SK-MEL-5 (cell line): Measurements from ENCODE around the gene RGPD8. TPM values are rescaled to one million over a fixed set of nuclear protein-coding genes. Genes with fewer than 3 reads are reported as not detected.
A peak's percentile ranks its signal among the peaks of the same experiment; 100 is the strongest.
"Not testable (repeated sequence)": the region's sequence is repeated elsewhere in the genome, so short reads cannot be mapped to it uniquely, and the experiment has no call there.

Experiments used
- DNase-seq: peaks from one replicate; pipeline ENCODE4 v3.0.0-alpha.2; 2016; ENCODE audit warnings: low read depth, low spot score
- in situ Hi-C: cut with HindIII; loops from 2 replicates; pipeline ENCODE4 v1.10.0; 2016; ENCODE audit warnings: low sequenced_read_pairs, high pct_unique_total_duplicates, low pct_unique_long_range_greater_than_20kb
- polyA plus RNA-seq, 2 experiments: library from polyadenylated mRNA; depleted of rRNA; stranded (reverse); fragments of >200 nt; gene quantifications; 2 replicates each; pipeline ENCODE4 v1.2.3, GENCODE V29; 2015
- total RNA-seq: library from RNA; depleted of rRNA; stranded (reverse); fragments of >200 nt; shearing (Covaris generic); gene quantifications from 2 replicates; pipeline ENCODE4 v1.2.3, GENCODE V29; 2014; rRNA removed

The RGPD8 gene
- total RNA-seq = 1.2 and 2.0 TPM in 2 replicates
- 0.19 and 0.35 TPM in 2 replicates for polyA plus RNA-seq (2015; cell fraction: cytosol; rRNA removed)
- 2.9 and 4.6 TPM in 2 replicates for polyA plus RNA-seq (2015; cell fraction: nucleus; rRNA removed)

GRCh38 chr2:112433480-112433879 is at the start of gene RGPD8:
Gene RGPD8 (minus strand): TSS chr2:112433645. CDS start chr2:112433453, 192 bp downstream.
- in situ Hi-C loops = not testable (repeated sequence)
- DNase-seq = peak; percentile 81

DNA sequence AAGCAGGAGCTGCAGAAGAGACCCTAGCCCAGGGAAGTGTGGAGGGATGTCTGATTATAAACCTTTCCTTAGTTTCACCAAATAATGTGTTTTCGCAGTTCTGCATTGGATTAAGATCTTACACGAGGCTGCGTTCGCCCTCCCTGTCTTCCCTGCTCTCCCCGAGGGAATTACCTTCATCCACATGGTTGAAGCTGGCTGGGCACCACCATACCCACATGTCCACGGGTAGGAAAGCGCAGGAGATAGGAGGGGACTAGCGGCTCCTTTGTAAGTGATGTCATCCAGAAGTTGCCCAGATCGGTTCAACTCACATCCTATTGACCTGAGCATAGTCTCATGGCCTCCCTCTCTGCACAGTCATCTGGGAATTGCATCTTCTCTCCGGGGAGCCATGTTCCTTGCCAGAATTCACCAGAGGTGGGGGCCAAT is 49.6 kb upstream of the RGPD8 start:
- DNase-seq = peak; percentile 74
- in situ Hi-C loops = no loop called here

- DNase-seq = peak; percentile 25
- in situ Hi-C loops = no loop called here
Observed at GRCh38 chr2:112482309-112483041, 49.0 kb upstream of the RGPD8 start.

DNA sequence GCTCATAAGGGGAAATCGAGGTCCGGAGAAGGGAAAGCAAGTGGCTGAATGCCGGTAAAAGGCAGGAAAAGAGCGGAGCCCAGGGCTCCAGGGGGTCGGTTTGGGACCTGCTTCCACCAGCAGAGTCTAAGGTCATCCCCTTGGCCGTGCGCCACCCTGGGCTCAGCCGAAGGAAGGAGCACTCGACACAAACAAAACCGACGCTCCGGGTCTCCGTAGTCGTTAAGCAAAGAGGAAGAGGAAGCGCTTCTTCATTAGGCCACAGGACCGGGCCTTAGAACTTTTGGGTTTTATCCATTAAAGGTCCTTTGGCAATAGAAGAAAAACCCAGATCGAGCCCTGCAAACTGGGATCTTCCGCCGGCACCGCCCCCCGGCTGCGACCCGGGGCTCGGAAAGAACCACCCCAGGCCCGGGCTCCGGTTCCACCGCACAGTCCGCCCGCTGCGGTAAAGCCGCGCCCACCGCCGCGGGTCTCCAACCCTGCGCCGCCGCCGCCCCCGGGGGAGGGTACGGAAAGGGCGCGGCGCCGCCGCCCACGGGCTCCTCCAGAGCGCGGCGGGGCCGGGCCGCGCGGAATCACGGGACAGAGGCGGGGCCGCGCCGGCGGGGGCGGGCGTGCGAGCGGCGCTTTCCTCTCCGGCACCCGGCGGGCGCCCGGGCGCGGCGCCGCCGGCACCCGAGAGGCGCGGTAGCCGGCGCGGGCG is 48.2 kb upstream of the RGPD8 start, which contains the start of gene TTL:
TSS of gene TTL (plus strand) at position 629 of the 706 bp plus-strand sequence. CDS start 189 bp downstream, outside the sequence.
- in situ Hi-C loops = no loop called here
- peak; percentile 61 for DNase-seq

- DNase-seq = peak; percentile 82
- in situ Hi-C loops = no loop called here
Observed at GRCh38 chr2:112481050-112481527, 47.6 kb upstream of the RGPD8 start.

DNA sequence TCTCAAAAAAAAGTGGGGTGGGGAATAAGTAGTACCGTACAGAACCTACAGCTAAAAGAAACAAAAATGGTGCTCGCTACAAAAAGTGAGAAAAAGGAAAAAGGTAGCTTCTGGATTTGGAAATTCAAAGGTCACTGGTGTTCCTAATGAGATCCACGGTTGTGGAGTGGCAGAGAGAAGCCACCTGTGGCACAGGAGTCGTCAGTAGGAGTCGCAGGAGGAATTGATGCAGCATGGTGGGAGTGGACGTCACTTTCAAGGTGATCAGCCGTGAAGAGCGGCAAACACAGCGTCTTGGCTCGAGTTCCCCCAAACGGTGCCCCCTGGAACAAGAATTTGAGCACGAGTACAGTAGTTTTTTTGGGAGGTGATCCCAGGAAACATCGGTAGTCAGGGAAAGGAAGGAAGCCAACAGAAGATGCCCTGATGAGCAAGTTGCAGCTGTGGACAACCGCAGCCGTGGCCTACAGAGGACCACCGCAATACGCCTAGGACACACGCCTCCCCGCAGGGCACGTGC is 47.1 kb upstream of the RGPD8 start:
- no peak for DNase-seq
- in situ Hi-C loops = no loop called here

GRCh38 chr2:112476434-112476833 is 43.0 kb upstream of the RGPD8 start:
- no peak for DNase-seq
- in situ Hi-C loops = no loop called here

DNA sequence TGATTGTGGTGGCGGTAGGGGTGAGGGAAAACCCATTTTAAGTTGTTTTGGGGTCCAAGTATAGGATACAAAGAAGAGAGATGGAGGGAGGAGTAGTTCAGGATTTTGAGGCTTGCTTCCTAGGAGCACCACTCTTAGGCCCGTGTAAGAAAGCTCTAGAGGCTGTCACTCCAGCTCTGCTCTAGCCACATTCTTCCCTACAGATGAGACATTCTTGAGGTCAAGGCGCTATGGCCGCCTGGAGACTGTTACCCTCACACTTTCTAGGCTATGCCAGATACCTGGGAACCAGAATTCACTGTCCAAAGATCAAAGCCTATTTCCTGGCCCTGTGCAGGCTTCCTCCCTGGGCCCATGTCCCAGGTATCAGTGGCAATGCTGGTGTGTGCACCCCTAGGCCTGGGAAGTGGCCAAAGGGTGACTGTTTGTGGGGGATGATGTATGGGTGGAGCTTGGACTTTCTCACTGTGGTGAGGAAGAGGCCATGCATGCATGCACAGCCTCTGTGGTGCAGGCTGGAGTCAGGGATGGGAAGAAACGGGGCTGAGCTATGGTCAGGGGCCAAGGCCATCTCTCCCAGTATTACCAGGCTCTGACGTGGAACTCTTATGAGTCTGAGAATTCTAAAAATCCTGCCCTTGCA is 41.5 kb upstream of the RGPD8 start:
- in situ Hi-C loops = no loop called here
- DNase-seq = no peak

GRCh38 chr2:112472547-112473263 is 39.3 kb upstream of the RGPD8 start:
- in situ Hi-C loops = no loop called here
- no peak for DNase-seq

- in situ Hi-C loops = no loop called here
- DNase-seq = peak; percentile 71
Observed at GRCh38 chr2:112465382-112465781, 31.9 kb upstream of the RGPD8 start.

- no peak for DNase-seq
- in situ Hi-C loops = no loop called here
Observed at GRCh38 chr2:112463256-112463655, 29.8 kb upstream of the RGPD8 start.

DNA sequence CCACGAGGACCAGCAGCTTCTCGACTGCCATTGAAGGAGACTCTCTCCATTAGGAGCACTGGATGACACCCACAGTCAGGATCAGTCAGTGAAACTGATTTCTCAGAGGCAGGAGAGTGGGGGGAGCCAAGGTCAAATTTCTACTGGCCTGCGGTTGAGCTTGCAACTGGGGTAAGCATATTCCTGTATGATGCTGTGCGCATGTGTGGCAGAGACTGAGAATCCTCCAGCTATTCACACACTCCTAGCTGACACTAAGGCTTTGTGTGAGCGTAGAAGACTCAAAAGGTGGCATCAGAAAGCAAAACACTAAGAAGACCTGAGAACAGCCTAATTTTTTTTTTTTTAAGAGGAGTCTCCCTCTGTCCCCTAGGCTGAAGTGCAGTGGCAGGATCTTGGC is 28.7 kb upstream of the RGPD8 start:
- no peak for DNase-seq
- in situ Hi-C loops = no loop called here

GRCh38 chr2:112459372-112459771 is 25.9 kb upstream of the RGPD8 start:
- in situ Hi-C loops = no loop called here

DNA sequence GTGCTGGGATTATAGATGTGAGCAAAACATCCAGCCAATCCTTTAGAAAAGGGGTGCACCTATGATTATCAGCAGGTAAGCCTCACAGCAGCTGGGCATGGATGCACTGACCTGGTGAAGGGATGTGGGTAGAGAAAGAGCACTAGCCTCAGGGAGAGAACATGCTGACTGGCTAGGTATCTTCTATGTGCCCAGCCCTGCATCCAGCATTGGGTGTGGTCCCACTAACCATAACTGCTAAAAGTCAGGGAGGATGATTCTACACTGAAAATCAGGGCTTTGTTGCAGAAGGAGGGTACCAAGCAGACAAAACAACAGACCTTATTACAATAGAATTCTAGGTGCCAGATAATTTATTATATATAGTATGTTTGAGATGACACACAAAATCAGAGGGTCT is 21.1 kb upstream of the RGPD8 start:
- DNase-seq = no peak
- in situ Hi-C loops = no loop called here

More at GRCh38 chr2:112459372-112459771, 25.9 kb upstream of the RGPD8 start:
- DNase-seq = no peak

DNA sequence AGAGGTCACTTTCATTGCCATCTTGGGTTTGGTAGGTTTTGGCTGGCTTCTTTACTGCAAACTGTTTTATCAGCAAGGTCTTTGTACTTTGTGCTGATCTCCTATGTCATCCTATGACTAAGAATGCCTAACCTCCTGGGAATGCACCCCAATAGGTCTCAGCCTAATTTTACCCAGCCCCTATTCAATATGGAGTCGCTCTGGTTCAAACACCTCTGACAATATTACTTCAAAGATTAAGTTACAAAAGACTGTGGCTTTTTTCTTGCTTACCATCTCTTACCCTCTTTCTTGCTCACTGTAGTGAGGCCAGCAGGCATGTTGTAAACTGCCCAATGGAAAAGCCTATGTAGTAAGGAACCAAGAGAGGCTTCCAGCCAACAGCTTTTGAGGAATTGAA is 17.9 kb upstream of the RGPD8 start:
- in situ Hi-C loops = no loop called here
- no peak for DNase-seq

GRCh38 chr2:112449854-112450253 is 16.4 kb upstream of the RGPD8 start:
- in situ Hi-C loops = no loop called here
- no peak for DNase-seq

- DNase-seq, in situ Hi-C loops: not testable (repeated sequence)
Observed at GRCh38 chr2:112444256-112444655, 10.8 kb upstream of the RGPD8 start.
